22Rv1 (cell line): ENCODE measurements around the gene ZNF845.

Experiments
- ZFX ChIP-seq: fragments of 450-650 bp; IDR thresholded peaks from 2 replicates; pipeline ENCODE4 v1.6.1; 2017; ENCODE audit warnings: antibody characterized with exemption, borderline replicate concordance
- TF ChIP-seq, protein P1 (sequence below): fragments of 450-650 bp; IDR thresholded peaks from 2 replicates; pipeline ENCODE4 v1.5.1; 2017; ENCODE audit warnings: mild to moderate bottlenecking

DNA sequence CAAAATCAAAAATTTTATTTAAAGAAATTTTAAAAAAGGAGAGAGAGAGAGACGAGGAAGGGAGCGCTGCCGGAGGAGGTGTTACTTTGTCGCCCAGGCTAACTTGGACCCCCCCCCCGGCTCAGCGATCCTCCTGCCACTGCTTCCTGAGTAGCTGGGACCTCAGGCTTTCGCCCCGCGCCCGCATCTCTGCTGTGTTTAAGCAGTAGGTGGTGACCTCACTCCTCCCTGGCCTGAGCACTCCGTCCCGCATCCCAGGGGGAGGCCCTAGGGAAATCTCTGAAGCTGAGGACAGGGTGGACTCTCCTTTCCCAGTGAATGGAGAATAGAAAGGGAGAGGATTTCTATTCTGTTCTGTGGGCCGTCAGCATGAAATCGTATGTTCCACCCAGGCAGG, 485 bp upstream of the ZNF845 start:
- TF ChIP-seq ZFX, result no peak
- TF ChIP-seq, protein P1, sequence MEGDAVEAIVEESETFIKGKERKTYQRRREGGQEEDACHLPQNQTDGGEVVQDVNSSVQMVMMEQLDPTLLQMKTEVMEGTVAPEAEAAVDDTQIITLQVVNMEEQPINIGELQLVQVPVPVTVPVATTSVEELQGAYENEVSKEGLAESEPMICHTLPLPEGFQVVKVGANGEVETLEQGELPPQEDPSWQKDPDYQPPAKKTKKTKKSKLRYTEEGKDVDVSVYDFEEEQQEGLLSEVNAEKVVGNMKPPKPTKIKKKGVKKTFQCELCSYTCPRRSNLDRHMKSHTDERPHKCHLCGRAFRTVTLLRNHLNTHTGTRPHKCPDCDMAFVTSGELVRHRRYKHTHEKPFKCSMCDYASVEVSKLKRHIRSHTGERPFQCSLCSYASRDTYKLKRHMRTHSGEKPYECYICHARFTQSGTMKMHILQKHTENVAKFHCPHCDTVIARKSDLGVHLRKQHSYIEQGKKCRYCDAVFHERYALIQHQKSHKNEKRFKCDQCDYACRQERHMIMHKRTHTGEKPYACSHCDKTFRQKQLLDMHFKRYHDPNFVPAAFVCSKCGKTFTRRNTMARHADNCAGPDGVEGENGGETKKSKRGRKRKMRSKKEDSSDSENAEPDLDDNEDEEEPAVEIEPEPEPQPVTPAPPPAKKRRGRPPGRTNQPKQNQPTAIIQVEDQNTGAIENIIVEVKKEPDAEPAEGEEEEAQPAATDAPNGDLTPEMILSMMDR, result no peak
